ACC112 (cell line): ENCODE measurements around the gene RALGPS2.

Experiments
- H2AFZ ChIP-seq: fragments of 200-600 bp; sonication (generic); one replicate; pipeline ENCODE4 v1.6.0; 2017; ENCODE audit warnings: antibody characterized with exemption, low read length; ENCODE audit not compliant: unreplicated experiment
- H3K27ac ChIP-seq: fragments of 200-600 bp; sonication (generic); 2 replicates; pipeline ENCODE4 v1.5.1; 2014; ENCODE audit warnings: low read depth, mild to moderate bottlenecking, antibody characterized with exemption, low read length, moderate library complexity
- H3K27me3 ChIP-seq: fragments of 200-600 bp; sonication (generic); 2 replicates; pipeline ENCODE4 v1.6.1; 2014; ENCODE audit warnings: mild to moderate bottlenecking, antibody characterized with exemption, low read length, moderate library complexity, mixed read lengths; ENCODE audit not compliant: insufficient read depth
- H3K36me3 ChIP-seq: fragments of 200-600 bp; sonication (generic); 2 replicates; pipeline ENCODE4 v1.6.1; 2016; ENCODE audit warnings: mild to moderate bottlenecking, antibody characterized with exemption, low read length, moderate library complexity, mixed read lengths; ENCODE audit not compliant: insufficient read depth
- H3K4me1 ChIP-seq: fragments of 200-600 bp; sonication (generic); one replicate; pipeline ENCODE4 v1.6.1; 2016; ENCODE audit warnings: low read length, mixed read lengths; ENCODE audit not compliant: insufficient read depth, unreplicated experiment, control insufficient read depth
- H3K4me3 ChIP-seq: fragments of 200-600 bp; sonication (generic); 2 replicates; pipeline ENCODE4 v1.5.1; 2014; ENCODE audit warnings: mild to moderate bottlenecking, low read depth, low read length
- H3K79me2 ChIP-seq: fragments of 200-600 bp; sonication (generic); one replicate; pipeline ENCODE4 v1.6.0; 2016; ENCODE audit warnings: low read length; ENCODE audit not compliant: control insufficient read depth, unreplicated experiment, insufficient read depth

The RALGPS2 gene

DNA sequence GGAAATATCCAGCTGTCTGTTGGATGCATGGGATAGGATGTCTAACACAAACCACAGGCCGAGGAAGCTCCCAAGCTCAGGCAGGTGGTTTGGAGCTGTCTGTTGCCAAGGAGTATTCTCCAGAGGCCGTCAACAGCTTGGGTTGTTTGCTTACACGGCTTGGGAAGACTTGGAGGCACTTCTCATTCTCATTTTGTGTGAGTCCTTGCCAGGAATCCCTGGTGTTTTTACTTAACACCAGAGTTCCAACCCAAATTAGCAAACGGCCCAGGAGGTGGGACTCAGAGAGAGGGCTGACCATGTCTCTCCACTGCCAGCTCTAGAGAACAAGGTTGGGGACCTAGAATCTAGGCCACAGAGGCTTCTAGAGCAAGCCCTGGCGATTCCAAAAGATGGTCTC lies 228.0 kb downstream of the RALGPS2 start:
- no peak overlapping the region for H3K27ac ChIP-seq
- H2AFZ ChIP-seq, result no peak overlapping the region
- no peaks in the 10 kb centered on the region for H3K79me2 ChIP-seq
- H3K4me1 ChIP-seq, result no peaks in the 10 kb centered on the region
- H3K27me3 ChIP-seq, result no peaks in the 10 kb centered on the region
- H3K36me3 ChIP-seq, result no peaks in the 10 kb centered on the region
- H3K4me3 ChIP-seq, result no peak overlapping the region

GRCh38 chr1:178953538-178954324 lies 228.7 kb downstream of the RALGPS2 start:
- H3K79me2 ChIP-seq, result no peaks in the 10 kb centered on the region
- H3K27ac ChIP-seq, result no peak overlapping the region
- H3K4me3 ChIP-seq, result no peak overlapping the region
- H2AFZ ChIP-seq, result no peak overlapping the region
- no peaks in the 10 kb centered on the region for H3K27me3 ChIP-seq
- no peaks in the 10 kb centered on the region for H3K36me3 ChIP-seq
- H3K4me1 ChIP-seq, result no peaks in the 10 kb centered on the region

DNA sequence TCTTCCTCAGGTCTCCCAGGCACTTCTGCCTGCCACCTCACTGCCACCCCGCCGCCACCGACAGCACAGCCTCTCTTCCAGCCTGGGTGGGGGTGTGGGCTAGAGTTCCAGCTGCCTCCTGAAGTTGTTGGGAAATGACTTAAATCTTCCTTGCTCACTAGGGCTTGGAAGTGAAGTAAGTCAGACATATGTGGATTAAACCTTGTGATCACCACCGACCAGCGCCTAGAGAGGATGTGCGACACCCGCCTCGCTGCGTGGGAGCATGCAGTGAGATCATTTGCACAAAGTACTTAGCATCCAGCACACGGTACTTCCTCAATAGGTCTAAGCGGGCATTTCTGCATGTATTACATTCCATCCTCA lies 229.3 kb downstream of the RALGPS2 start:
- Histone ChIP-seq H3K36me3 (no peaks in the 10 kb centered on the region), H3K27me3 (no peaks in the 10 kb centered on the region)

DNA sequence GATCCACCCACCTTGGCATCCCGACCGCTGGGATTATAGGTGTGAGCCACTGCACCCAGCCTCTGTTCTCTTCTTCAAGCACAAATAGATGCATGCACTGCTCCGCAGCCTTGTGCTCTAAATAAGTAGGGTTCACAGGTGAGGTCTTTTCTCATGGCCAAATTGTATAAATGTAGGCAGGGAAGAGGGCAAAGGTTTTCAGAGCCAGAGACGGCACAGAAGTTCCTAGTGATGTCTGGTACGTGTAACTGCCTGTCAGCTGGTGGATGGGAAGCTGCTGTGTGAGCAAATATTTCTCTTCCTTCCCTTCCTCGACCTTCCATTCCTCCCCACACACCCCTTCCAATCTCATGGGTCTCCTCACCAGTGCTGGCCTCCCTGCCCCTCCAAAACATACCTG lies 229.9 kb downstream of the RALGPS2 start:
- Histone ChIP-seq H2AFZ (no peak overlapping the region), H3K4me1 (no peaks in the 10 kb centered on the region)

More for the DNA sequence above, 229.3 kb downstream of the RALGPS2 start:
- H2AFZ ChIP-seq, result no peak overlapping the region
- no peak overlapping the region for H3K4me3 ChIP-seq
- H3K27ac ChIP-seq, result no peak overlapping the region
- H3K4me1 ChIP-seq, result no peaks in the 10 kb centered on the region
- no peaks in the 10 kb centered on the region for H3K79me2 ChIP-seq

DNA sequence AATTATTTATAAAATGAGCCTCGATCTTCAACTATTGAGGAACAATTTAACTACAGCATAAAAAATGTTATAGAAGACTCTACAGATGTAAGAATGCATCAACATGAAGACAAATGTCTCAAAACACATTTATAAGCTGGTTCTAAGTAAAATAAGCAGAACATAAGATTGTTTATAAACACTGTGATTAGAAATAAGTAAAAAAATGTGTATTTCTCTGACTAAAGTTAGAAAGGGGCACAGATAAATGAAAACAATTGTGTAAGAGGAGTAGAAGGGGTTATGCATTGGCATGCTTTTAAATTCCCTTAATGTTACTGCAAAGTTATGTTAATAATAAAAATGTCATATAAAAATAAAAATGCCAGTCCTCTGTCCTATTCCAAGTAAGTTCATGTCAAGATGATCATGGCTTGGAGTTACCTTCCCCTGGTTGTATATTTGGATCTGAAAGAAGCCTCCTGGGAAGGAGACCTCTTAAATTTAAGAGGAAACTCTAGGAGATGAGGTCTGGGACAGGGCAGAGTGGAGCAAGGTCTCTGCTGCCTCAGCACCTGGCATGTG lies 230.4 kb downstream of the RALGPS2 start:
- H3K36me3 ChIP-seq, result no peaks in the 10 kb centered on the region
- H3K79me2 ChIP-seq, result no peaks in the 10 kb centered on the region
- no peaks in the 10 kb centered on the region for H3K4me1 ChIP-seq
- H3K27me3 ChIP-seq, result no peaks in the 10 kb centered on the region
- H3K4me3 ChIP-seq, result no peak overlapping the region
- H2AFZ ChIP-seq, result no peak overlapping the region
- no peak overlapping the region for H3K27ac ChIP-seq

More for the DNA sequence above, 229.9 kb downstream of the RALGPS2 start:
- Histone ChIP-seq H3K4me3 (no peak overlapping the region), H3K27ac (no peak overlapping the region), H3K79me2 (no peaks in the 10 kb centered on the region), H3K27me3 (no peaks in the 10 kb centered on the region), H3K36me3 (no peaks in the 10 kb centered on the region)

DNA sequence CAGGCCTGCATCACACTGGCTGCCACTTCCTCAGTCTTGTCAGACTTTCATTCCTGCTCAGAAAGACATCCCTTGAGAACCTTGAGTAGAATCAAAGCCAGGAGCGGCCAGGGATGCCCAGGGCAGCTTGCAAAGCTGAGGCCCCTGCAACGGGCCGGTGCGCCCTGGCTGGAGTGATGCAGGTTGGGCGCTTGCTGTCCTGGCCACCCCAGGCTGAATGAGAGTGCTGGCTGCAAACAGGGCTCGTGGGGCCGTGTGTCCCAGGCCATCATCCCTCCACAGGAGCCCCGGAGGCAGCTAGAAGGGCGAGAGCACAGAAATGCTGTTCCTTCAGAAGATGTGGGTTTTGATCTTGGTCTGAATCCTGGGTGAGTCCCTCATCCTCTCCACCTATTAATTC lies 233.4 kb downstream of the RALGPS2 start:
- no peak overlapping the region for H3K27ac ChIP-seq
- H3K36me3 ChIP-seq, result no peaks in the 10 kb centered on the region
- no peak overlapping the region for H2AFZ ChIP-seq
- H3K27me3 ChIP-seq, result no peaks in the 10 kb centered on the region
- no peaks in the 10 kb centered on the region for H3K79me2 ChIP-seq
- H3K4me1 ChIP-seq, result no peaks in the 10 kb centered on the region
- no peak overlapping the region for H3K4me3 ChIP-seq

DNA sequence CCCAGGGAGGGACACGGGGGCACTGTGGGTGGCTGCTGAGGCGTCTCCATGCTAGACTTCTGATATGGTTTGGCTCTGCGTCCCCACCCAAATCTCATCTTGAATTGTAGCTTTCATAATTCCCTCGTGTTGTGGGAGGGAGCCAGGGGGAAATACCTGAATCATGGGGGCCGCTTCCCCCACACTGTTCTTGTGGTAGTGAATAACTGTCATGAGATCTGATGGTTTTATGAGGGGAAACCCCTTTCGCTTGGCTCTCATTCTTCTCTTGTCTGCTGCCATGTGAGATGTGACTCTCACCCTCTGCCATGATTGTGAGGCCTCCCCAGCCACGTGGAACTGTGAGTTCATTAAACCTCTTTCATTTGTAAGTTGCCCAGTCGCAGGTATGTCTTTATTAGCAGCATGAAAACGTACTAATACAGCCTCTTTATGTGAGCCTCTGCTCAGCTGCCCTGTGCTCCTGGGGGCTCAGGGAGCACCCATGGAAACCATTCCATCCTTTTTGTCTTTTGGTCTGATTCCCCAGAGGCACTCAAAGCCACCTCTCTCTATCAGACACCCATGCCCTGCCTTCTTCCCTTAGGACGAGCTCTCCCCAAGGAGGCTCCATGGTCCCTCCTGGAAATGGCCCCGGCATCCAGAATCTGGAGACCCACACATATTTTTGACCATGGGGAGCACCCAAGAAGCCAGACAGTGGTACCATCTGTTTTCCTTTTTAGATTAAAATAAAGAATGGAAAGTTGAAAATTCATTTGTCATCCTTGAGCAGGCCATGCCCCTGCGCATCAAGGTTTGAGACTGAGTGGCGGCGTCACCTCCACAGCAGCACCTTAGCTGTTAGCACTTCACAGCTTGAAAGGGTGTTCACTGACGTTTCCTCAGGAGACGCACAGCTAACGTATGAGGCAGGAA lies 234.8 kb downstream of the RALGPS2 start:
- no peak overlapping the region for H2AFZ ChIP-seq
- H3K4me3 ChIP-seq, result no peak overlapping the region
- no peaks in the 10 kb centered on the region for H3K36me3 ChIP-seq
- no peaks in the 10 kb centered on the region for H3K79me2 ChIP-seq
- no peaks in the 10 kb centered on the region for H3K27me3 ChIP-seq
- no peak overlapping the region for H3K27ac ChIP-seq
- no peaks in the 10 kb centered on the region for H3K4me1 ChIP-seq

GRCh38 chr1:178960482-178961240 lies 235.6 kb downstream of the RALGPS2 start:
- Histone ChIP-seq H3K36me3 (no peaks in the 10 kb centered on the region), H3K27me3 (no peaks in the 10 kb centered on the region), H2AFZ (no peak overlapping the region), H3K79me2 (no peaks in the 10 kb centered on the region), H3K4me1 (no peaks in the 10 kb centered on the region), H3K27ac (no peak overlapping the region), H3K4me3 (no peak overlapping the region)

GRCh38 chr1:178961331-178961730 lies 236.3 kb downstream of the RALGPS2 start:
- H2AFZ ChIP-seq, result no peak overlapping the region
- no peaks in the 10 kb centered on the region for H3K4me1 ChIP-seq
- H3K27ac ChIP-seq, result no peak overlapping the region
- H3K79me2 ChIP-seq, result no peaks in the 10 kb centered on the region
- no peak overlapping the region for H3K4me3 ChIP-seq
- H3K27me3 ChIP-seq, result no peaks in the 10 kb centered on the region
- H3K36me3 ChIP-seq, result no peaks in the 10 kb centered on the region

- no peaks in the 10 kb centered on the region for H3K79me2 ChIP-seq
- H3K27me3 ChIP-seq, result no peaks in the 10 kb centered on the region
- no peak overlapping the region for H2AFZ ChIP-seq
- H3K4me1 ChIP-seq, result no peaks in the 10 kb centered on the region
- no peak overlapping the region for H3K27ac ChIP-seq
- no peak overlapping the region for H3K4me3 ChIP-seq
- no peaks in the 10 kb centered on the region for H3K36me3 ChIP-seq
These were observed 236.8 kb downstream of the RALGPS2 start for GRCh38 chr1:178961868-178962267.
